Neural crest cell (in vitro differentiated cells): ENCODE data around the gene RFTN1. TPM values are rescaled to one million over a fixed set of nuclear protein-coding genes. Genes with fewer than 3 reads are reported as not detected.

ENCODE experiments used
- DNase-seq: peaks from one replicate; pipeline ENCODE4 v3.0.0; 2021; ENCODE audit warnings: low read depth, mixed read lengths, low spot score
- H3K27ac Mint-ChIP-seq: one replicate; pipeline ENCODE4 v1.8.0; 2021; ENCODE audit warnings: mild to moderate bottlenecking, mixed read lengths; ENCODE audit not compliant: unreplicated experiment
- H3K27me3 Mint-ChIP-seq: 2 replicates; pipeline ENCODE4 v1.8.0; 2021; ENCODE audit warnings: low read depth, mild to moderate bottlenecking, mixed read lengths
- H3K36me3 Mint-ChIP-seq: 2 replicates; pipeline ENCODE4 v1.8.0; 2021; ENCODE audit warnings: low read depth, mild to moderate bottlenecking, mixed read lengths
- H3K4me1 Mint-ChIP-seq: 2 replicates; pipeline ENCODE4 v1.8.0; 2021; ENCODE audit warnings: mixed read lengths
- H3K4me3 Mint-ChIP-seq: one replicate; pipeline ENCODE4 v1.8.0; 2021; ENCODE audit warnings: mild to moderate bottlenecking, mixed read lengths
- H3K9me3 Mint-ChIP-seq: 2 replicates; pipeline ENCODE4 v1.8.0; 2021; ENCODE audit warnings: mixed read lengths
- CTCF ChIP-seq: fragments of 200-600 bp; sonication (generic); conservative IDR thresholded peaks from 2 replicates; pipeline ENCODE4 v1.5.0; 2021; ENCODE audit warnings: antibody characterized with exemption, mild to moderate bottlenecking
- total RNA-seq: library from RNA; stranded (reverse); gene quantifications from 2 replicates; pipeline ENCODE4 v1.2.1, GENCODE V29; 2021

RFTN1 gene
- total RNA-seq, 1 donor from 2014 or later = 2.0 TPM

- H3K4me1 Mint-ChIP-seq = no peaks in the 10 kb centered on the region
- no peak overlapping the region for H3K4me3 Mint-ChIP-seq
- H3K27ac Mint-ChIP-seq = peak overlapping the region; percentile 52
These were observed 126.9 kb downstream of the RFTN1 start for GRCh38 chr3:16386561-16386960.

DNA sequence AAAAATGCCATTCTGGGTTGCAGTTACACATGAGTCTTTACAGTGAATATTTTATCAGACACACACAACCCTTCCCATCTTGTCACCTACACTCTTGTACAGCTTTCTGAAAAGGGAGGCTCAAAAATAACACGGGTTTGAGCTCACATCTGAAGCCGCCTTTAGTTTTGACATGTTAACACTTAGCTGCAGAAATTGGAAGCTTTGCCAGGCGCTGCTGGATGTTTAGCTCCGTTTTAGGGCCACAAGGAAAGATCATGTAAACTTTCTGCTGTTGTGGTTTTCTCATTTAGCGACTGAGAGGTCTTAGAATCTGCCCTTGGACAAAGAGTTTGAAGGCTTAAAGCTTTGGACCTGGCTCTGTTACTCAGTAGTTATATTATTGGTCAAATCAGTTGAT lies 128.3 kb downstream of the RFTN1 start:
- no peak for TF ChIP-seq CTCF
- Mint-ChIP-seq H3K4me3 (no peak overlapping the region), H3K36me3 (no peaks in the 10 kb centered on the region), H3K9me3 (no peaks in the 10 kb centered on the region), H3K27ac (no peak overlapping the region), H3K27me3 (no peaks in the 10 kb centered on the region), H3K4me1 (no peaks in the 10 kb centered on the region)
- no peak for DNase-seq

More at GRCh38 chr3:16386561-16386960, 126.9 kb downstream of the RFTN1 start:
- Mint-ChIP-seq H3K9me3 (no peaks in the 10 kb centered on the region), H3K27me3 (no peaks in the 10 kb centered on the region), H3K36me3 (no peaks in the 10 kb centered on the region)
- TF ChIP-seq CTCF = no peak
- DNase-seq = no peak

DNA sequence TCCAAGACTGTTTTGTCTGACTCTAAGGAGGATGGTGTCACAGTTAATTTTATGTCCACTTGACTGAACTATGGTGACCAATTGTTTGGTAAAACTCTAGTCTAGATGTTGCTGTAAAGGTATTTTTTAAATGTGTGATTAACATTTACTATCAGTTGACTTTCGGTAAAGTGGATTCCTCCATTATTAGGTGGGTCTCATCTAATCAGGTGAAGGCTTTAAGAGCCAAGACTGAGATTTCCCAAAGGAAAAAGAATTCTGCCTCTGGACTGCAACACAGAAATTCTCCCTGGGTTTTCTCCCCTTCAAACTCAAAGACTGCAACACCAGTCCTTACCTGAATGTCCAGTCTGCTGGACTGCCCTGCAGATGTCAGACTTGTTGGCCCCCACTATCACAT lies 129.6 kb downstream of the RFTN1 start:
- Mint-ChIP-seq H3K36me3 (no peaks in the 10 kb centered on the region), H3K27me3 (no peaks in the 10 kb centered on the region), H3K9me3 (no peaks in the 10 kb centered on the region), H3K4me3 (no peak overlapping the region), H3K27ac (no peak overlapping the region), H3K4me1 (no peaks in the 10 kb centered on the region)
- DNase-seq = no peak
- TF ChIP-seq CTCF = no peak

DNA sequence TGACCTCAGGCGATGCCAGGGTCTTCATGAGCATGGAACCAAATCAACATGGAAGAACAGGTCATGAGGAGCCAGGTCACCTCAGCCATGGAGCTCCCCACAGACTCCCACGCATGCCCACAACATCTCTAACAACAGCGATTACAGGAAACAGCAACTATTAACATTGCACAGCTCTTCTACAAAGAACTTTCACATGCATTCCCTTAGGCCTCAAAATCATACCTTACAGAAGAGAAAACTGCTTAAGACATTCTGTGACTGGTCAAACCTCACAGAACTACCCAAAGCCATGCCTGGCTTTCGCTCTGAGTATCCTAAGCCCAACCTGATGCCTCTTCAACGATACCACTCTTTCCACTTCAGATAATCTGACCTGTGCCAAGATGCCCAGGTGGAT lies 130.7 kb downstream of the RFTN1 start:
- Mint-ChIP-seq H3K9me3 (peaks cover 3% of the 10 kb centered on the region), H3K4me1 (no peaks in the 10 kb centered on the region), H3K27me3 (no peaks in the 10 kb centered on the region), H3K27ac (no peak overlapping the region), H3K4me3 (no peak overlapping the region), H3K36me3 (no peaks in the 10 kb centered on the region)
- no peak for DNase-seq
- no peak for TF ChIP-seq CTCF

GRCh38 chr3:16381426-16381825 lies 132.1 kb downstream of the RFTN1 start:
- TF ChIP-seq CTCF = no peak
- H3K9me3 Mint-ChIP-seq = peaks cover 3% of the 10 kb centered on the region
- H3K4me1 Mint-ChIP-seq = no peaks in the 10 kb centered on the region
- no peak overlapping the region for H3K4me3 Mint-ChIP-seq
- no peaks in the 10 kb centered on the region for H3K27me3 Mint-ChIP-seq
- DNase-seq = no peak
- H3K27ac Mint-ChIP-seq = no peak overlapping the region
- no peaks in the 10 kb centered on the region for H3K36me3 Mint-ChIP-seq

GRCh38 chr3:16380421-16380820 lies 133.1 kb downstream of the RFTN1 start:
- DNase-seq = no peak
- TF ChIP-seq CTCF = no peak
- Mint-ChIP-seq H3K36me3 (no peaks in the 10 kb centered on the region), H3K4me3 (no peak overlapping the region), H3K27me3 (no peaks in the 10 kb centered on the region), H3K9me3 (peaks cover 3% of the 10 kb centered on the region), H3K27ac (no peak overlapping the region), H3K4me1 (no peaks in the 10 kb centered on the region)
